Non-pigmented ciliary epithelial cell (primary cell): ENCODE results near the gene TTLL12.
"Not testable (repeated sequence)": the region's sequence is repeated elsewhere in the genome, so short reads cannot be mapped to it uniquely, and the experiment has no call there.

Source experiments
- DNase-seq: peaks from one replicate; pipeline ENCODE4 v3.0.0-alpha.2; 2010; ENCODE audit warnings: low read depth

Gene TTLL12

GRCh38 chr22:43154887-43155536, 31.9 kb downstream of the TTLL12 start:
- no peak for DNase-seq

GRCh38 chr22:43153899-43154298, 33.0 kb downstream of the TTLL12 start:
- DNase-seq, result no peak

- no peak for DNase-seq
Measured at GRCh38 chr22:43152357-43153071, 34.4 kb downstream of the TTLL12 start.

GRCh38 chr22:43152003-43152356, 35.0 kb downstream of the TTLL12 start:
- no peak for DNase-seq

- DNase-seq, result no peak
Measured at GRCh38 chr22:43151251-43152002, 35.5 kb downstream of the TTLL12 start, which contains the start of gene TSPO. Gene TSPO, plus strand, starts transcription at chr22:43151559. Its CDS starts 7,680 bp downstream, at chr22:43159239.

GRCh38 chr22:43150731-43151206, 36.2 kb downstream of the TTLL12 start:
- no peak for DNase-seq

GRCh38 chr22:43148581-43148980, 38.4 kb downstream of the TTLL12 start:
- no peak for DNase-seq

- DNase-seq, result no peak
Measured at GRCh38 chr22:43147821-43148220, 39.1 kb downstream of the TTLL12 start.

- not testable (repeated sequence) for DNase-seq
Measured at GRCh38 chr22:43146332-43146731, 40.6 kb downstream of the TTLL12 start.

GRCh38 chr22:43145371-43145770, 41.6 kb downstream of the TTLL12 start:
- DNase-seq, result not testable (repeated sequence)

- DNase-seq, result no peak
Measured at GRCh38 chr22:43144949-43145348, 42.0 kb downstream of the TTLL12 start.

GRCh38 chr22:43142880-43143562, 43.9 kb downstream of the TTLL12 start, which contains the start of gene MCAT:
Gene MCAT, minus strand, starts transcription at chr22:43143398. Its CDS starts 50 bp downstream, at chr22:43143348.
- DNase-seq, result no peak

- DNase-seq, result no peak
Measured at GRCh38 chr22:43136801-43137200, 50.1 kb downstream of the TTLL12 start.

- no peak for DNase-seq
Measured at GRCh38 chr22:43136255-43136654, 50.7 kb downstream of the TTLL12 start.

- DNase-seq, result no peak
Measured at GRCh38 chr22:43135565-43135964, 51.4 kb downstream of the TTLL12 start.

GRCh38 chr22:43134553-43134952, 52.4 kb downstream of the TTLL12 start:
- no peak for DNase-seq

GRCh38 chr22:43133401-43133800, 53.5 kb downstream of the TTLL12 start:
- DNase-seq, result no peak

- no peak for DNase-seq
Measured at GRCh38 chr22:43131773-43132501, 55.0 kb downstream of the TTLL12 start.

- DNase-seq, result no peak
Measured at GRCh38 chr22:43129426-43130425, 57.2 kb downstream of the TTLL12 start.

GRCh38 chr22:43128928-43129424, 58.0 kb downstream of the TTLL12 start:
- DNase-seq, result no peak
